ENCODE results near the gene CHAT.

- TF ChIP-seq EZH2 (IDR thresholded peaks at IDR 0.05; ENCODE audit: borderline replicate concordance, low read depth, low read length, severe bottlenecking): no peak
- no peak for TF ChIP-seq CTCF (IDR thresholded peaks at IDR 0.05; ENCODE audit: extremely low read depth in 1 of 2, insufficient read depth in 1 of 2, low read depth in 1 of 2, low read length in 2 of 2)
- TF ChIP-seq POLR2A (IDR thresholded peaks at IDR 0.05; ENCODE audit: low read depth, low read length): no peak
- no peak for TF ChIP-seq MAX (IDR thresholded peaks at IDR 0.05; ENCODE audit: insufficient read depth, insufficient read length)
- no peak for TF ChIP-seq MYC (IDR thresholded peaks at IDR 0.05; ENCODE audit: low read depth, low read length)
- TF ChIP-seq POLR2AphosphoS5 (IDR thresholded peaks at IDR 0.05; ENCODE audit: insufficient read depth, low read depth, low read length): no peak
- TF ChIP-seq GATA2 (IDR thresholded peaks at IDR 0.05; ENCODE audit: insufficient read depth, insufficient read length, low read depth, low read length): no peak
Measured at GRCh38 chr10:49662169-49662830, 48.5 kb downstream of the CHAT start.
